ENCODE data around the gene ADRA2B.
"Not testable (repeated sequence)": the region's sequence is repeated elsewhere in the genome, so short reads cannot be mapped to it uniquely, and the experiment has no call there.

ADRA2B gene

GRCh38 chr2:96065381-96065930, 50.9 kb downstream of the ADRA2B start:
- no peak for TF ChIP-seq CTCF (IDR thresholded peaks at IDR 0.05; ENCODE audit: low read depth, low read length)
- DNase-seq (ENCODE audit: low read depth in 2 of 2): no peak
- no peak overlapping the region for H3K4me3 ChIP-seq (replicated peaks in 1 of 2; ENCODE audit: low read depth in 2 of 2, low read length in 2 of 2)

GRCh38 chr2:96064760-96065159, 51.6 kb downstream of the ADRA2B start:
- H3K4me3 ChIP-seq (replicated peaks in 1 of 2; ENCODE audit: low read depth in 2 of 2, low read length in 2 of 2); DNase-seq (ENCODE audit: low read depth in 2 of 2): not testable (repeated sequence)

- DNase-seq (ENCODE audit: low read depth in 2 of 2); H3K4me3 ChIP-seq (replicated peaks in 1 of 2; ENCODE audit: low read depth in 2 of 2, low read length in 2 of 2): not testable (repeated sequence)
Measured at GRCh38 chr2:96064047-96064675, 52.2 kb downstream of the ADRA2B start.

GRCh38 chr2:96063116-96063899, 53.1 kb downstream of the ADRA2B start:
- TF ChIP-seq CTCF (IDR thresholded peaks at IDR 0.05; ENCODE audit: low read depth, low read length): peak; percentile 45
- DNase-seq (ENCODE audit: low read depth in 2 of 2): peak; percentile 77 to 82
- H3K4me3 ChIP-seq (replicated peaks in 1 of 2; ENCODE audit: low read depth in 2 of 2, low read length in 2 of 2): not testable (repeated sequence)

Measured in cardiac fibroblast (primary cell).